WTC11 (cell line): ENCODE measurements around the gene IL26.

ENCODE experiments used
- ARID4B ChIP-seq: sonication (generic); formaldehyde crosslinking; IDR thresholded peaks from 2 replicates; pipeline ENCODE4 v1.8.0; 2023; ENCODE audit warnings: missing genetic modification reagents, mild to moderate bottlenecking, borderline replicate concordance
- CTCF ChIP-seq: fragments of 200-600 bp; IDR thresholded peaks from 2 replicates; pipeline ENCODE4 v1.8.0; 2022; ENCODE audit warnings: antibody characterized with exemption
- E2F1 ChIP-seq: sonication (generic); formaldehyde crosslinking; IDR thresholded peaks from 2 replicates; pipeline ENCODE4 v1.8.0; 2022; ENCODE audit warnings: mild to moderate bottlenecking, missing genetic modification reagents
- FOXP1 ChIP-seq: sonication (generic); formaldehyde crosslinking; IDR thresholded peaks from 2 replicates; pipeline ENCODE4 v1.8.0; 2022; ENCODE audit warnings: missing genetic modification reagents, mild to moderate bottlenecking, moderate library complexity, borderline replicate concordance
- JUN ChIP-seq: sonication (generic); formaldehyde crosslinking; IDR thresholded peaks from 2 replicates; pipeline ENCODE4 v1.8.0; 2023; ENCODE audit warnings: mild to moderate bottlenecking, missing genetic modification reagents
- MAX ChIP-seq: sonication (generic); formaldehyde crosslinking; IDR thresholded peaks from 2 replicates; pipeline ENCODE4 v1.8.0; 2022; ENCODE audit warnings: mild to moderate bottlenecking, missing genetic modification reagents
- NR3C1 ChIP-seq: sonication (generic); formaldehyde crosslinking; conservative IDR thresholded peaks from 2 replicates; pipeline ENCODE4 v1.8.1; 2023; ENCODE audit warnings: low read depth, mild to moderate bottlenecking, missing genetic modification reagents
- SOX15 ChIP-seq: fragments of 250-450 bp; sonication (Bioruptor Pico); IDR thresholded peaks from 2 replicates; pipeline ENCODE4 v1.9.0; 2021; ENCODE audit warnings: mild to moderate bottlenecking
- SP1 ChIP-seq: sonication (generic); formaldehyde crosslinking; conservative IDR thresholded peaks from 2 replicates; pipeline ENCODE4 v1.8.1; 2022; ENCODE audit warnings: missing genetic modification reagents
- ZBTB21 ChIP-seq: sonication (generic); formaldehyde crosslinking; IDR thresholded peaks from 2 replicates; pipeline ENCODE4 v1.8.1; 2023; ENCODE audit warnings: mild to moderate bottlenecking, missing genetic modification reagents, borderline replicate concordance
- ZNF121 ChIP-seq: sonication (generic); formaldehyde crosslinking; IDR thresholded peaks from 2 replicates; pipeline ENCODE4 v1.8.0; 2023; ENCODE audit warnings: missing genetic modification reagents
- ZNF423 ChIP-seq: fragments of 250-450 bp; sonication (Bioruptor Pico); IDR thresholded peaks from 2 replicates; pipeline ENCODE4 v2.1.2; 2022; ENCODE audit warnings: mild to moderate bottlenecking, moderate library complexity

- TF ChIP-seq SP1 (CRISPR knock-in tag) (no peak), CTCF (no peak), MAX (CRISPR knock-in tag) (no peak), JUN (no peak), NR3C1 (CRISPR knock-in tag) (no peak), ZBTB21 (CRISPR knock-in tag) (no peak), ARID4B (CRISPR knock-in tag) (no peak), FOXP1 (CRISPR knock-in tag) (no peak), ZNF121 (CRISPR knock-in tag) (no peak), E2F1 (CRISPR knock-in tag) (no peak), SOX15 (CRISPR knock-in tag) (no peak), ZNF423 (CRISPR knock-in tag) (no peak)
Measured at GRCh38 chr12:68269779-68270178, 44.2 kb upstream of the IL26 start.
